ENCODE data around the gene SREBF1.
A peak's percentile ranks its signal among the peaks of the same experiment; 100 is the strongest.

The SREBF1 gene

GRCh38 chr17:17824119-17824782 lies 12.5 kb downstream of the SREBF1 start:
- no peak for DNase-seq

GRCh38 chr17:17823433-17824118 lies 13.2 kb downstream of the SREBF1 start:
- peak; percentile 81 for DNase-seq

GRCh38 chr17:17822616-17823015 lies 14.2 kb downstream of the SREBF1 start:
- DNase-seq: no peak

DNA sequence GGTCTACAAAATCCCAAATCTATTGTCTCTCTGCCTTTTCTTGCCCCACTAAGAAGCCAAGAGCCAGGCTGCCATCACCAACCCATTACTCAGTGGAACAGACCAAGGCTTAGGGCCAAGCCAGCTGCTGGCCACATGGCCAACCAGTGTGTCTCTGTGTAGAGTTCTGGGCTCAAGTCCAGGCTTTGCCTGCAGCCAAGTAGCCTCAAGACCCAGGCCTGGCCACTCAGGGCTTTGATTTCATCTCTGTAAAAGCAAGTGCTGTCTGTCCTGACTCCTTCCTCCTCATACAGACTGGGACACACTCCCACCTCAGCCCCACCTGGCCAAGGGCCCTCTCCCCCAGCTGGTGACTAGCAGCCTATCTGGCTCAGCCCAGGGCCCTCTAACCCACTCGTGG lies 14.6 kb downstream of the SREBF1 start:
- DNase-seq: no peak

DNA sequence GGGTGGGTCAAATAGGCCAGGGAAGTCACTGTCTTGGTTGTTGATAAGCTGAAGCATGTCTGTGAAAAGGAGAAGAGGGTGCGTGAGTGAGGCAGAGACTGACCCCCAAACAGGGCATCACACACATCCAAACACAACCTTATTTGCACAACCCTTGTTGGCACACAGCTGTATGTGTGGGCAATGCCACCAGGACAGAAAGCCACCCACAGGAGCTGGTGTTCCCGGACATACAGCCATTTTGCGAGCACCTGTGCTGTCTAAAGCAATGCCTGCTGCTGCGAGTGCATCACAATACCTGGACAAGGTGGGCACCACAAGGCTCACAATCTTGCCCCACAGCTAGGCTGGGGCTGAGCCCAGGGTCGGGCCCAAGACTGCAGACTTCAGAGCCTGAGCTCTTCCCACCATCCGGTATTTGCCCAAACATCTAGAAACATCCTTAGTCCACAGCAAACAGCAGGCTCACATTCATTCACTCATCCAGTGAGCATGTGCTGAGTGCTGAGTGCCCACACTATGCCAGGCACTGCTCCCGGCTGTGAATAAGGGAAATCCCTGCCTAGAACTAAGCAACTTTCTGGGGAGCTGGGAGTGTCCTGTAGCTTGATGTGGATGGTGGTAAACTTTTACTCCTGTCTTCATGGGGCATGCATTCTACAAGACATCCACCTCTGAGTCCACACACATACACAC lies 16.2 kb downstream of the SREBF1 start:
- DNase-seq: no peak

DNA sequence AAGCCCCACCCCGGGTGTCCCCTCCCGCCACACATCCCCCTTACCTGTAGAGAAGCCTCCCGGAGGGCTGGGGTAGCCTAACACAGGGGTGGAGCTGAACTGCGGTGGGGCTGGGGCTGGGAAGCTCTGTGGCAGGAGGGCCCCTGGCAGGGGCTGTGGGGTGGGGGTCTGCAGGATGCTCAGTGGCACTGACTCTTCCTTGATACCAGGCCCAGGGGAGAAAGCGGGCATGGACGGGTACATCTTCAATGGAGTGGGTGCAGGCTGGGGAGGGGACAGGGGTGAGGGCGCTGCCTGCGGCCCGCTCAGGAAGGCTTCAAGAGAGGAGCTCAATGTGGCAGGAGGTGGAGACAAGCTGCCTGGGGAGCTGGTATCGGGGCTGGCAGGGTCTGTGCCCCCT lies 16.7 kb downstream of the SREBF1 start:
- no peak for DNase-seq

DNA sequence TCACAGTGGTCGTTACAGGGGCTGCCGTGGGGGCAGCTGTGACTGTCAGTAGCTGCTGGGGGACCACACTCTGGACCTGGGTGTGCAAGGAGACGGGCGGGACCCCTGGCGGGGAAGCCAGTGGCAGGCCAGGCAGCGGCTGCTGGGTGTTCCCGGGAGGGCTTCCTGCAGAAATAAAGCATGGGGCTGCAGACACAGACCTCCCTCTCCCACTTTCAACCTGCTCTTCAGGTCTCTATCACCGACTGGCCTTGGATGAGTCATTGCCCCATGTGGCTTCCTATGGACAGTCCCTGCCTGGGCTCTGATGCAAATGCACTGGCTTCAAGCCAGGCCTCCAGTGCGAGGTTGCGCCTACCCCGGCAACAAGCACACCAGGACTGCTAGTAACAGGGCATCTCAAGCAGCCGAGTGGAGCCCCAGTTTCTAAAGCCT lies 17.2 kb downstream of the SREBF1 start:
- no peak for DNase-seq

DNA sequence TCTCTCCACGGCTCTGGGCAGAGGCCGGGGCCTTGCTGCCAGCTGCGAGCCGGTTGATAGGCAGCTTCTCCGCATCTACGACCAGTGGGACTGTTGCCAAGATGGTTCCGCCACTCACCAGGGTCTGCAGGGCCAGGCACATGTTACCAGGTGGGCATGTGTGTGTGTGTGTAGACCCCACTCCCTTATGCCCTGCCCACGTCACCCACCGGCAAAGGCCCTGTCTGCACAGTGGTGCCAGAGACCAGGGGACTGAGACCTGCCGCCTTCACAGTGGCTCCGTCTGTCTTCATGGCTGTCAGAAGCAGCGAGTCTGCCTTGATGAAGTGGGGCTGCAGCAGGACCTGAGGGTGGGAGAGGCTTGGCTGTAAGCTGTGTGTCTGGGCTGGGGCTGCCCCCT lies 17.7 kb downstream of the SREBF1 start:
- no peak for DNase-seq

DNA sequence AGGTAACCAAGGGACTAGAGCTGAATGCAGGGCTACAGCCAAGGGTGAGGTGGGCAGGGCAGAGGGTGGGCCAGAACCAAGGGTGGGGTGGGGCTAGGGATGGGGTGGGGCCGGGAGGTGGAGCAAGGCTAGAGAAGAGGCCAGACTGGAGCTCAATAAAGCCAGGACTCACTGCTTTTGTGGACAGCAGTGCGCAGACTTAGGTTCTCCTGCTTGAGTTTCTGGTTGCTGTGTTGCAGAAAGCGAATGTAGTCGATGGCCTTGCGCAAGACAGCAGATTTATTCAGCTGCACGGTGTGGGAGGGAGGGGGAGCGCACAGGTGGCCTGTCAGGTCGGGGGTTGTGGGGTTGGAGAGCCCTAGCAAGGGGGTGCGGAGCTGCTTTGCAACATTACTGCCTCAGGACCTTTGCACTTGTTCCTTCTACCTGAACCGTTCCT lies 18.7 kb downstream of the SREBF1 start:
- no peak for DNase-seq

DNA sequence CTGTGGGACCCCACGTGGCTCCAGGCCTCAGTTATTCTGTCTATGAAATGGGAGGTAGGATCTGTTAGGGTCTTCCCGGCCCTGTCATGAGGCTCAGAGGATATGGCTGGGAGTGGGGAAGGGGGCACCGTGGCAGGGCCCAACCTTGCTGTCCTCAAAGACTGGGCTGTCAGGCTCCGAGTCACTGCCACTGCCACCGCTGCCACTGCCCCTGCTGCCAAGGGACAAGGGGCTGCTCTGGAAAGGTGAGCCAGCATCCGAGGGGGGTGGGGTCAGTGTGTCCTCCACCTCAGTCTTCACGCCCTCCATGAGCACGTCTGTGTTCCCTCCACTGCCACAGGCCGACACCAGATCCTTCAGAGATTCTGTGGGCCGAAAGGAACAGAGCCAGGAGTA lies 19.2 kb downstream of the SREBF1 start:
- no peak for DNase-seq

GRCh38 chr17:17816831-17817551 lies 19.8 kb downstream of the SREBF1 start:
- no peak for DNase-seq

GRCh38 chr17:17816240-17816814 lies 20.5 kb downstream of the SREBF1 start:
- DNase-seq: no peak

- DNase-seq: no peak
Observed at GRCh38 chr17:17815436-17816200, 21.2 kb downstream of the SREBF1 start.

DNA sequence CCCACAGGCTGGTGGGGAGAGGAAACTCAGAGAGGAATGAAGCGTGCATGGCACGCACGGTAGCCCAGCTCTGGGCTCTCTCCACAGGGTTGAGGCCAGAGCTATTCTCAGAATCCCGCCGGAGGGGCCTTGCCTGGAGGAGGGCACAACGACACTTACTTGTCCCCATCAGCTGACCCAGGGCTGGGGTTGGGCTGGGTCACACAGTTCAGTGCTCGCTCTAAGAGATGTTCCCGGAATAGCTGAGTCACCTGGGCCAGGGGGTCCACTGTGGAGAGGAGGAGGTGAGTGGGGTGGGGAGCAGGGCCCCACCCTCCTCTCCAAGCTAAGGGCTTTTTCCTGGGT lies 21.8 kb downstream of the SREBF1 start:
- no peak for DNase-seq

DNA sequence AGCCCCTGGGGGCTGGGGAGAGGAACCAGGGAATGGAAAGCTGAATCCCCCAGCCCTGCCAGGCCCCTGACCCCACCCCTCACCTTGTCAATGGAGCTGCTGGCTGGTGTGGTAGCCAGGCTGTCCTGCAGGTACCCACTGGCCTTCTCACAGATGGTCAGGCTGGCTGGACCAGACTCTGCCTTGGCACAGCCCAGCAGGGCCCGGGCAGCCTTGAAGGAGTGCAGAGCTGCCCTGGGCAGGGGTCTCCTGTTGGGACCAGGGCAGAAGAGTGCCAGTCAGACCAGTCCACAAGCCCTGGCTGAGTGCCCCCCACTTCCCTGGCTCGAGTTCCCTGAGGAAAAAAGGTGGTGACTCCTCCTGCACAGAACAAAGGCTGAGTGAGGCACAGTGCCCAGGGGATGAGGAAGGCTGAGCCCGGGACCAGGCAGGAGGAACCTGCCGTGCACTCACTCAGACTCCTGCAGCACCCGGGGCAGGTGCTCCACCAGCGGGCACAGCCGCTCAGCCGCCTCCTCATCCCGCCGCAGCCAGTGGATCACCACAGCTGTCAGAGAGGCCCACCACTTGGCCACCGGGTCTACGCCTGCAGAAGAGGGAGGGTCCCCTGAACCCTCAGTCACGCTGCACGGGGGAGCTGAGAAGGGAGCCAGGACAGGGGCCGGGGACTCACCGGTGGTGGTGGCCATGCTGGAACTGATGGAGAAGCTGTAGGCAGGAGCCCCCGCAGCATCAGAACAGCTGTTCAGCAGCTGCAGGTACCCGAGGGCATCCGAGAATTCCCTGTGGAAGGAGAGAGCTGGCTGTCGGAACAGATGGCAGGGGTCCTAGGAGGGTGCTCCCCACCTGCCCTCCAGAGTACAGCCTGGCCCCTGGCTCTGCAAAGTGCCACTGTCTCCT lies 22.4 kb downstream of the SREBF1 start:
- no peak for DNase-seq

GRCh38 chr17:17813725-17814095 lies 23.1 kb downstream of the SREBF1 start:
- DNase-seq: no peak

GRCh38 chr17:17813055-17813724 lies 23.6 kb downstream of the SREBF1 start:
- DNase-seq: no peak

DNA sequence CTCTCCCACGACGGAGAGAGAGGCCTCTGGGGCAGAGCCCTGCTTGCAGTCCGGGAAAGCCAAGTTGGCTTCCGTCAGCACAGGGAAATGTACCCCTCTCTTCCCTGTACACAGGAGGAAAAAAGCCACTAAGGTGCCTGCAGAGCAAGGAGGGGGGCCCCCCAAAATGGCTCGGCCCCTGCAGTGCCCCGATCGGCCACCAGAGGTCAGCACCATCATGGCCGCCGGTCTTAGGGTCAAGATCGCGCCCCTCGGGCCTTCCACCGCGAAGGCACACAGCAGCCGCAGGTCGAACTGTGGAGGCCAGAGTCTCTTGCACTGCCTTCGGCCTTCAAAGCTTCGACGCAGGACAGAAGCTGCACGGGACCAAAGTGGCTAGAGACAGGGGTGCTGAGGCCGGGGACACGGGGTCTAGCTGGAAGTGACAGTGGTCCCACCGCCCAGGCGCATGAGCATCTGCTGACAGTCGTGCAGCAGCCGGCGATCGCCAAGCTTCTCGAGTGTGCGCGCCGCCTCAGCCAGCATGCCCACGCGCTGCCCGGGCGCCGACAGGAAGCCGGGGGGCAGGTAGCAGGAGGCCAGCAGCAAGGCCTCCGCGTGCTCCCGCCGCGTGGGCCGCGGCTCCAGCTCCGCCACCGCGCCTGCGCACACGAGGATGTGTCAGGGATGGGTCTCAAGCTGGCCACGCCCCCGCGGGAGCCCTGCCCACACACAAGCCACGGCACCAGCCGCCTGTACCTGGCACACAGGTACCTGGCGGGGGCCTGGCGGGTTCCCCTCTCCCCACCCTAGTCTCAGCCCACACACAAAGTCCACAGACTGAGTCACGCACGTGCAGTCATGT lies 24.4 kb downstream of the SREBF1 start:
- peak; percentile 84 for DNase-seq

Data from right kidney (tissue), 1 donor.